ENCODE measurements around the gene FADS2.

DNA sequence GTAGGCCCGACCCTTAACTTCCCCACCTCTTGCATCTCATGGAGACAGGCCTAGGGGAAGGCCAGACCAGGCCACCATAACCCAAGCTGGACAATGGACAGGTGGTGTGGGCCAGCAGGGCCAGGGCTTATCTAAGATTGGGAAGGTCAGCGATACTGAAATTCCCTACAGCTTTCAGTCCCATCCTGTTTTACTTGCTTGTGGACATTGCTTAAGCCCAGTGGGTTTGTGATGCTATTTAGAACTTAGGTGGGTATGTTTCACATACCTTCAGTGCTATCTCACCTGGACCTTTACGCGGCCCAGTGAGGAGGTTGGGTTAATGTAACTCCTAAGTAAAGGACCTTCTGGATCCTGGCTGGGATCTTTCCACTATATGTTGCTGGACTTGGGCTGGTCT, 1.7 kb downstream of the FADS2 start:
- TF ChIP-seq EZH2 (IDR thresholded peaks at IDR 0.05; ENCODE audit: borderline replicate concordance, low read length): no peak
- TF ChIP-seq, protein P1, sequence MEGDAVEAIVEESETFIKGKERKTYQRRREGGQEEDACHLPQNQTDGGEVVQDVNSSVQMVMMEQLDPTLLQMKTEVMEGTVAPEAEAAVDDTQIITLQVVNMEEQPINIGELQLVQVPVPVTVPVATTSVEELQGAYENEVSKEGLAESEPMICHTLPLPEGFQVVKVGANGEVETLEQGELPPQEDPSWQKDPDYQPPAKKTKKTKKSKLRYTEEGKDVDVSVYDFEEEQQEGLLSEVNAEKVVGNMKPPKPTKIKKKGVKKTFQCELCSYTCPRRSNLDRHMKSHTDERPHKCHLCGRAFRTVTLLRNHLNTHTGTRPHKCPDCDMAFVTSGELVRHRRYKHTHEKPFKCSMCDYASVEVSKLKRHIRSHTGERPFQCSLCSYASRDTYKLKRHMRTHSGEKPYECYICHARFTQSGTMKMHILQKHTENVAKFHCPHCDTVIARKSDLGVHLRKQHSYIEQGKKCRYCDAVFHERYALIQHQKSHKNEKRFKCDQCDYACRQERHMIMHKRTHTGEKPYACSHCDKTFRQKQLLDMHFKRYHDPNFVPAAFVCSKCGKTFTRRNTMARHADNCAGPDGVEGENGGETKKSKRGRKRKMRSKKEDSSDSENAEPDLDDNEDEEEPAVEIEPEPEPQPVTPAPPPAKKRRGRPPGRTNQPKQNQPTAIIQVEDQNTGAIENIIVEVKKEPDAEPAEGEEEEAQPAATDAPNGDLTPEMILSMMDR (conservative IDR thresholded peaks at IDR 0.05 in 1 of 2, IDR thresholded peaks at IDR 0.05 in 1 of 2; ENCODE audit: extremely low read depth in 1 of 2, insufficient read depth in 1 of 2, low read depth in 1 of 2, low read length in 2 of 2): no peak
